SK-N-MC (cell line): Measurements from ENCODE around the gene AK2.

Source experiments
- DNase-seq: peaks from one replicate; pipeline ENCODE4 v3.0.0-alpha.2; 2011; ENCODE audit warnings: low read depth, low spot score
- H3K27ac ChIP-seq: fragments of 200-600 bp; sonication (generic); 2 replicates; pipeline ENCODE4 v1.5.1; 2016; ENCODE audit warnings: mixed run types
- H3K36me3 ChIP-seq: fragments of 200-600 bp; sonication (generic); 2 replicates; pipeline ENCODE4 v1.6.1; 2017; ENCODE audit warnings: antibody characterized with exemption, low read length, mixed read lengths; ENCODE audit not compliant: insufficient read depth
- H3K4me3 ChIP-seq: fragments of 200-600 bp; sonication (generic); 2 replicates; pipeline ENCODE4 v1.5.1; 2016
- H3K9ac ChIP-seq: fragments of 200-600 bp; sonication (generic); 2 replicates; pipeline ENCODE4 v1.8.0; 2017; ENCODE audit warnings: mixed run types, mixed read lengths; ENCODE audit not compliant: insufficient read length
- H3K9me3 ChIP-seq: fragments of 200-600 bp; sonication (generic); 2 replicates; pipeline ENCODE4 v1.6.1; 2017; ENCODE audit warnings: low read depth, mild to moderate bottlenecking, antibody characterized with exemption, low read length, moderate library complexity, mixed read lengths
- EZH2 ChIP-seq: fragments of 200-600 bp; sonication (generic); IDR thresholded peaks from one replicate; pipeline ENCODE4 v1.6.1; 2017; ENCODE audit warnings: antibody characterized with exemption
- FOXP2 ChIP-seq: optimal IDR thresholded peaks from 2 replicates; pipeline ENCODE3; 2011; ENCODE audit warnings: mild to moderate bottlenecking, moderate library complexity; ENCODE audit not compliant: insufficient read depth; ENCODE audit errors: extremely low read length, control extremely low read depth
- POLR2AphosphoS5 ChIP-seq: IDR thresholded peaks from 2 replicates; pipeline ENCODE4 v1.6.1; 2012; ENCODE audit warnings: mild to moderate bottlenecking, low read depth, low read length, borderline replicate concordance

The AK2 gene

DNA sequence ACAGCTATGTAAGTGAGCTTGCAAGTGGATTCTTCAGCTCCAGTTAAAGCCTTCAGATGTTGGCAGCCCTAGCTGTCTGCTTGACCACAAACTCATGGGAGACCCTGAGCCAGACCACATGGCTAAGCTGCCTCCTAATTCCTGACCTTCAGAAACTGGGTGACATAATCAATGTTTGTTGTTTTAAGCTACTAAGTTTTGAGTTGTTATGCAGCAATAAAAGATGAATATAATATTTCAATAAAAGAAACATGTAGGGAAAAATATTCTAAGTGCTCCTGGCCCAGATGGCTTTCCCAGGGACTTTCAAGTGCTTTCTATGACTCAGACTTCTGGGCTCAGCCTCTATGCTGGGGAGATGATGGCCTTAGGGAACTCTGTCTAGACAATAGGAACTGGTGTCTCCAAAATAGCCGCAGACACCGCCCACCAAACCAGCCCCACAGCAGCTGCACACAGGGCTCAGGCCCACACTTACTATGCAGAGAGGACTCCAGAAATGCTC lies 23.9 kb upstream of the AK2 start:
- H3K4me3 ChIP-seq = no peak overlapping the region
- H3K27ac ChIP-seq = no peak overlapping the region
- no peaks in the 10 kb centered on the region for H3K9me3 ChIP-seq
- no peak for DNase-seq
- H3K9ac ChIP-seq = no peak overlapping the region
- no peaks in the 10 kb centered on the region for H3K36me3 ChIP-seq
- no peak for TF ChIP-seq POLR2AphosphoS5
- no peak for TF ChIP-seq FOXP2
- TF ChIP-seq EZH2 = no peak

DNA sequence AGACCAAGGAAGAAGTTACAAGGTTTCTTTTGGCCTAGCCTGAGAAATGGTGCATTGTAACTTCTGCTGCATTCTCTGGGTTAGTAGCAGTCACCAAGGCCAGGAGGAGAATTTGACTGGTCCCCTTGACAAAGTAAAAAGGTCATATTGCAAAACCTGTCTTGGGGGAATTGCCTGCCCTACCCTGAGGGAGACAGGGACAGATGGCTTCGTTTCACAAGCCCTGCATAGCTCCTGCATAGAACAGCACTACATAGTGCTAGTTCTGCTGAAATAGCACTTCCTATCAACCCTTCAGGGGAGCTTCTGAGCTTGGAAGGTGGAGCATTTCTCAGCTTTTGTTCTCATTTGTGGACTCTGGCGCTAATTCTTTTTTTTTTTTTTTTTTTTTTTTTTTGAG lies 20.4 kb upstream of the AK2 start:
- Histone ChIP-seq H3K36me3 (no peaks in the 10 kb centered on the region), H3K9ac (no peak overlapping the region), H3K9me3 (no peaks in the 10 kb centered on the region), H3K27ac (no peak overlapping the region), H3K4me3 (no peak overlapping the region)
- no peak for TF ChIP-seq POLR2AphosphoS5
- no peak for TF ChIP-seq FOXP2
- TF ChIP-seq EZH2 = no peak
- no peak for DNase-seq

DNA sequence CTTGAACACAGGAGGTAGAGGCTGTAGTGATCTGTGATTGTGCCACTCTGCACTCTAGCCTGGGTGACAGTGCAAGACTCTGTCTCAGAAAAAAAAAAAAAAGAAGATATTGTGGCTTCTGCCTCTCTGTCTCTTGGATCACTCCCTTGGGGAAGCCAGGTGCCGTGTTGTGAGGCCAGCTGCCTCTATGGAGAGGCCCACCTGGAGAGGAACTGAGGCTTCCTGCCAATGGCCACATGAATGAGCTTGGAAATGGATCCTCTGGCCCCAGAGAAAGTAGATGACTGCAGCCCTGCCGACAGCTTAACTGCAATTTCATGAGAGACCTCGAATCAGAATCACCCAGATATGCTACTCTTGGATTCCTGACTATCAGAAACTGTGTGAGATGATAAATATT lies 19.7 kb upstream of the AK2 start:
- Histone ChIP-seq H3K9ac (no peak overlapping the region), H3K27ac (no peak overlapping the region), H3K9me3 (no peaks in the 10 kb centered on the region), H3K4me3 (no peak overlapping the region), H3K36me3 (no peaks in the 10 kb centered on the region)
- TF ChIP-seq FOXP2 (no peak), POLR2AphosphoS5 (no peak), EZH2 (no peak)
- no peak for DNase-seq

DNA sequence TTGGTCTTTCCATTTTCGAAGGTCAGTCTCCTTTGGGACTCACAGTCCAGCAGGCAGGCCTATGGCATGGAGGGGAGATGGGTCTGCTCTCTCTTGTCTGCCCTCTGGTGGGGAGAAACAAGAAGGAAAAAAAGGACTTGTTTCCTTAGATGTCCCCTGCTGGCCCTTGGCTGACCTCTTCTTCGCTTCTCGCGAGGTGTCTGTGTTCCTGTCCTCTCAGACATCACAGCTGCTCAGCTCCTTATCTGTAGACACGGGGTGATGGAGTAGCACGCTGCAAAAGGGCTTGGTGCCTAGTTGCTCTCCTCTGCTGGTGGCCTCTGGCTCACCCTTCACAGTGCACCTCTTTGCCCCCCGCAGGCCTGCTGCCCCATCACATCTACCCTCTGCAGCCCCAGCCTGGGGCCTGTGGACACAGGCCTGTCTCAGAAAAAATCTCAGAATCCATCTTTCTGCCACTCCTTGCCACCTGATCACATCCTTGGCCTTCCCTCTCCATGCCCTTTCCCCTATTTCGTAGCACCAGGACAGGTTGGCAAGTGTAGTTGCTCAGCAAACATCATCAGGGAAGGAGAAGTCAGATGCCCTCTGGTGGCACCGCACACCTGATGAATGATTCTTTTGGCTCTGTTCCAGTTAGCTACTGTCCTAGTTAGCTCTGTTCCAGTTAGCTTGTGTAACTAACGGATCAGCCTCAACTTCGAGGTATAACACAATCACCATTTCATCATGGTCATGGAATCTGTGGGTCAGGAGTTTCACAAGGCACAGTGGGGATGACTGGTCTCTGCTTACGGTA lies 18.7 kb upstream of the AK2 start:
- Histone ChIP-seq H3K9ac (no peak overlapping the region), H3K27ac (no peak overlapping the region), H3K9me3 (no peaks in the 10 kb centered on the region), H3K4me3 (no peak overlapping the region), H3K36me3 (no peaks in the 10 kb centered on the region)
- TF ChIP-seq EZH2 (no peak), FOXP2 (no peak), POLR2AphosphoS5 (no peak)
- no peak for DNase-seq

DNA sequence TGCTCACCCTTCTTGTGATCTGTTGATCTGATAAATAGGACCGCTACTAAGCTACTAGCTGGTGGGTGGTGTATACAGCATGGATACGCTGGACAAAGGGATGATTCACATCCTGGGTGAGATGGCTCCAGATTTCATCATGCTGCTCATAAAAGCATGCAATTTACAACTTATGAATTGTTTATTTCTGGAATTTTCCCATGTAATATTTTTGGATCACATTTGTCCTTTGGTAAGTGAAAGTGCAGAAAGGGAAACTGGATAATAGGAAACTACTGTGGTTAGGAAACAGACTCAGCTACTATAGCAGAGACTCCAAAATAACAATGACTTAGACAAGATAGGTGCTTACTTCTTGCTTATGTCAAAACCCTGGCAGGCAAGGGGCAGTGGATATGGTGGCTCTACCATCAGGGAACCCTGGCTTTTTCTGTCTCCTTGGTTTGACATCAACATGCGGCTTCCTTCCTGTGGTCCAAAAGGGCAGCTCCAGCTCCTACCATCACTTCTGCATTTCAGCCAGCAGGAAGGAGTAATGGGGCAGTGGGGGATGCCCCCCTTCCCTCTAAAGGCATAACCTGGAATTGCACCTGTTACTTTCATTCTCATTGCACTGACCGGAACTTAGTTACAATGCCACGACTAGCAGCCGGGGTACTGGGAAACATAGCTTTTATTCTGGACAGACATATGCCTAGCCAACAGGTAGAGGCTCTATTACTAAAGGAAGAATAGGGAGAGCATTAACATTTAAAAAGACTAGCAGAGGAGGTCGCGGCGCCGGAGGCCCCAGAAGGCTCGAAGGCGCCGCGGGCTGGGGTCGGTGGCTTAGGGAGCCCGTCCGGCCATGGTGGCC lies 13.8 kb upstream of the AK2 start:
- DNase-seq = no peak

DNA sequence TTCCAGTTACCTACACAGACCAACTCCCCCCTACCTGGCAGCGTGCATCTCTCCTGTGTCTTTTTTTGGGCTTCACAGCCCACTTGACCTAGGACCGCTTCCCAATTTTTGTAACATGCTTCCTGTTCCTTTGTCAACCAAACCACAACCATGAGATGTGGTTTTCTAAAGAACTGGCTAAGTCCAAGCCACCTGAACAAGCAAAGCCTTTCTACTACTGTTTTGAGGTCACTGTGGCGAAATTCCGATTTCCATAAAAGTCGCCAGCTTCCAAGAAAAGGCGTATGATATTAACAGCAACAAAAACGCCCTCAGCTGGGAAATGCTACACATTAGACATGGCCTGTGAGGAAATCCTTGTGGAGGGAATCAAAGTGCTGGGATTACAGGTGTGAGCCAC lies 12.7 kb upstream of the AK2 start:
- H3K27ac ChIP-seq = no peak overlapping the region
- H3K9ac ChIP-seq = no peak overlapping the region
- no peak for DNase-seq

More for the DNA sequence above, 13.8 kb upstream of the AK2 start:
- no peak overlapping the region for H3K27ac ChIP-seq
- no peak overlapping the region for H3K9ac ChIP-seq
- no peak for TF ChIP-seq FOXP2
- no peak for TF ChIP-seq POLR2AphosphoS5
- no peak for TF ChIP-seq EZH2
- H3K4me3 ChIP-seq = no peak overlapping the region
- no peaks in the 10 kb centered on the region for H3K9me3 ChIP-seq
- no peaks in the 10 kb centered on the region for H3K36me3 ChIP-seq

DNA sequence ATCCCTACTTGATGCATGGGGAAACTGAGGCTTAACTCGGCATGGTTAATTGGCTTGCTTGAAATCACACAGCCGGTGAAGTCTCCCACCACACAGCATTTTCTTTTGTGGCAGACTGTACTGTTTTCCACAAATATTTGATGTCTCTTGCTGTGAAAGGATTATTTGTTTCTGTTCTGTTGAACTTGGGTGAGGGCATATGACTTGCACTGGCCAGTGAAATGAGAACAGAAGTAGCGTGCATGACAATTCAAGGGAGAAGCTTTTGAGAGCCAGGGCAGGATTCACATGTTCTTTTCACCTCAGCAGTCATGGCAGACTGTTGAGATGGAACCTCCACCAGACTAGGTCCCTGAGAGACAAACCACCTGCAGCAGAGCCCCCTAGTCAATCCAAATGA lies 11.7 kb upstream of the AK2 start:
- no peak for DNase-seq
- no peak overlapping the region for H3K27ac ChIP-seq

More for the DNA sequence above, 12.7 kb upstream of the AK2 start:
- TF ChIP-seq FOXP2 = no peak
- H3K9me3 ChIP-seq = no peaks in the 10 kb centered on the region
- no peaks in the 10 kb centered on the region for H3K36me3 ChIP-seq
- no peak overlapping the region for H3K4me3 ChIP-seq

DNA sequence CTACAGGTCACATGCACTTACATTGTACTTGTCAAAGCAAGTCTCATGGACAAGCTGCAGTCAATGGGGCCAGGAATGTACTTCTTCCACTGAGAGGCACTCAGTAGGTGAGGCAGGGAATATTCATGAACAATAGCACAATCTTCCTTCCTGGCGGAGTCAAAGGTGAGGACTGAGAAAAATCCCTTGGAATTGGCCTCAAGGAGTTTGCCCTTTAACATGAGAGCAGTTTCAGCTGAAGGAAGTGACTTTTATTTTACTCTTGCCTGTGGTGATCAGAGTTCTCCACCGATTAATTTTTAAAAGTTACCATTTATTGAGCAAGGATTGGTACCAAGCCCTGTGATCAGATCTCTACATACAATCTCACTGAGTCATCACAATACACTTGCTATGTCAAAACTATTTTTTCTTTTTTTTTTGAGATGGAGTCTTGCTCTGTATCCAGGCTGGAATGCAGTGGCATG lies 11.2 kb upstream of the AK2 start:
- DNase-seq = no peak
- no peak overlapping the region for H3K9ac ChIP-seq
- no peaks in the 10 kb centered on the region for H3K9me3 ChIP-seq
- no peaks in the 10 kb centered on the region for H3K36me3 ChIP-seq
- no peak overlapping the region for H3K4me3 ChIP-seq
- H3K27ac ChIP-seq = no peak overlapping the region
- no peak for TF ChIP-seq FOXP2
- no peak for TF ChIP-seq EZH2
- no peak for TF ChIP-seq POLR2AphosphoS5

More for the DNA sequence above, 11.7 kb upstream of the AK2 start:
- Histone ChIP-seq H3K36me3 (no peaks in the 10 kb centered on the region), H3K4me3 (no peak overlapping the region), H3K9me3 (no peaks in the 10 kb centered on the region), H3K9ac (no peak overlapping the region)
- no peak for TF ChIP-seq FOXP2
- TF ChIP-seq EZH2 = no peak
- no peak for TF ChIP-seq POLR2AphosphoS5
